ENCODE measurements around the gene TAT. TPM values are rescaled to one million over a fixed set of nuclear protein-coding genes. Genes with fewer than 3 reads are reported as not detected.
"Not testable (repeated sequence)": the region's sequence is repeated elsewhere in the genome, so short reads cannot be mapped to it uniquely, and the experiment has no call there.

Gene TAT
- total and polyA plus RNA-seq, 7 experiments from 2014 or later = 0.10 to 0.53 TPM; not detected in 5

GRCh38 chr16:71614956-71615355, 38.1 kb upstream of the TAT start:
- H3K9me3 ChIP-seq (ENCODE audit: control insufficient read depth in 2 of 3, low read length in 3 of 3); H3K36me3 ChIP-seq (ENCODE audit: control insufficient read depth in 2 of 3, insufficient read depth in 3 of 3, low read length in 3 of 3); H3K4me1 ChIP-seq (ENCODE audit: control insufficient read depth in 2 of 2, insufficient read depth in 2 of 2, low read length in 2 of 2); ATAC-seq; DNase-seq; H3K27ac Mint-ChIP-seq; H3K27me3 ChIP-seq (ENCODE audit: control insufficient read depth in 2 of 2, insufficient read depth in 2 of 2, low read length in 2 of 2); H3K36me3 Mint-ChIP-seq; H3K4me3 Mint-ChIP-seq; H3K9me3 Mint-ChIP-seq; H3K27ac ChIP-seq (ENCODE audit: low read depth, low read length); POLR2A ChIA-PET; H3K4me1 Mint-ChIP-seq; H3K4me3 ChIP-seq (ENCODE audit: low read length): not testable (repeated sequence)
- intact Hi-C loops (cut with micrococcal nuclease) = loop anchor here in 1 of 2 donors (5.0 kb wide), 1 partner anchor 347 kb away; no protein-coding TSS in a partner anchor
- CTCF ChIA-PET = interaction anchor here (1.8 kb wide), 1 partner anchor 50 kb away, joined by 5 read pairs; no protein-coding TSS in a partner anchor
- peaks cover 18 to 42% (median 33%) of the 10 kb centered on the region in 5 donors for H3K27me3 Mint-ChIP-seq

- ATAC-seq = peak; percentile 96
- no peak overlapping the region for H3K27ac Mint-ChIP-seq
These were observed 34.3 kb upstream of the TAT start for GRCh38 chr16:71610936-71611871.

GRCh38 chr16:71610447-71610846, 33.6 kb upstream of the TAT start:
- no peaks in the 10 kb centered on the region for H3K9me3 Mint-ChIP-seq
- H3K36me3 Mint-ChIP-seq = no peaks in the 10 kb centered on the region
- Histone ChIP-seq H3K4me3 (ENCODE audit: low read length) (no peak overlapping the region), H3K4me1 (ENCODE audit: control insufficient read depth in 2 of 2, insufficient read depth in 2 of 2, low read length in 2 of 2) (no peaks in the 10 kb centered on the region), H3K9me3 (ENCODE audit: control insufficient read depth in 2 of 3, low read length in 3 of 3) (no peaks in the 10 kb centered on the region), H3K27me3 (ENCODE audit: control insufficient read depth in 2 of 2, insufficient read depth in 2 of 2, low read length in 2 of 2) (no peaks in the 10 kb centered on the region), H3K27ac (ENCODE audit: low read depth, low read length) (no peak overlapping the region), H3K36me3 (ENCODE audit: control insufficient read depth in 2 of 3, insufficient read depth in 3 of 3, low read length in 3 of 3) (no peaks in the 10 kb centered on the region)
- POLR2A ChIA-PET = interaction anchor here (1.8 to 2.7 kb wide), 2 partner anchors 45 to 125 kb away, joined by 3 to 27 read pairs; no protein-coding TSS in a partner anchor
- peak overlapping the region in 1 of 9 donors; percentile 68 for H3K27ac Mint-ChIP-seq
- CTCF ChIA-PET = interaction anchor here (0.5 to 4.5 kb wide), 18 partner anchors 13 to 351 kb away, joined by 3 to 45 read pairs (median 3); partner anchors contain the start of gene ZNF23
- peaks cover 11 to 29% (median 22%) of the 10 kb centered on the region in 5 donors for H3K27me3 Mint-ChIP-seq
- no peak overlapping the region for H3K4me3 Mint-ChIP-seq
- H3K4me1 Mint-ChIP-seq = peaks cover 0 to 5% (median 0%) of the 10 kb centered on the region in 7 donors
- DNase-seq (no peak), ATAC-seq (no peak)
- intact Hi-C loops (cut with micrococcal nuclease) = loop anchor here (2.0 to 5.0 kb wide), 3 partner anchors 68 to 352 kb away; no protein-coding TSS in a partner anchor

More at GRCh38 chr16:71610936-71611871, 34.3 kb upstream of the TAT start:
- Mint-ChIP-seq H3K9me3 (no peaks in the 10 kb centered on the region), H3K4me1 (peaks cover 0 to 5% (median 0%) of the 10 kb centered on the region in 7 donors), H3K27me3 (peaks cover 11 to 36% (median 22%) of the 10 kb centered on the region in 5 donors), H3K36me3 (no peaks in the 10 kb centered on the region), H3K4me3 (peak overlapping the region in 4 of 10 donors; percentile 21 to 56 (median 38))
- Histone ChIP-seq H3K27me3 (ENCODE audit: control insufficient read depth in 2 of 2, insufficient read depth in 2 of 2, low read length in 2 of 2) (no peaks in the 10 kb centered on the region), H3K36me3 (ENCODE audit: control insufficient read depth in 2 of 3, insufficient read depth in 3 of 3, low read length in 3 of 3) (no peaks in the 10 kb centered on the region), H3K9me3 (ENCODE audit: control insufficient read depth in 2 of 3, low read length in 3 of 3) (no peaks in the 10 kb centered on the region), H3K4me1 (ENCODE audit: control insufficient read depth in 2 of 2, insufficient read depth in 2 of 2, low read length in 2 of 2) (no peaks in the 10 kb centered on the region), H3K4me3 (ENCODE audit: low read length) (no peak overlapping the region), H3K27ac (ENCODE audit: low read depth, low read length) (no peak overlapping the region)
- ChIA-PET POLR2A (interaction anchor here (1.8 to 2.7 kb wide), 2 partner anchors 46 to 126 kb away, joined by 3 to 27 read pairs; no protein-coding TSS in a partner anchor), CTCF (interaction anchor here (0.5 to 4.5 kb wide), 21 partner anchors 14 to 350 kb away, joined by 3 to 45 read pairs (median 3); partner anchors contain the start of gene ZNF23)
- intact Hi-C loops (cut with micrococcal nuclease) = loop anchor here (1.0 to 5.0 kb wide), 8 partner anchors 46 to 351 kb away; partner anchors contain the start of gene ZNF23 (in 1 of the 2)
- peak; percentile 43 to 82 (median 72) for DNase-seq

GRCh38 chr16:71609066-71609465, 32.2 kb upstream of the TAT start:
- Histone ChIP-seq H3K9me3 (ENCODE audit: control insufficient read depth in 2 of 3, low read length in 3 of 3) (no peaks in the 10 kb centered on the region), H3K27me3 (ENCODE audit: control insufficient read depth in 2 of 2, insufficient read depth in 2 of 2, low read length in 2 of 2) (no peaks in the 10 kb centered on the region), H3K4me3 (ENCODE audit: low read length) (no peak overlapping the region), H3K4me1 (ENCODE audit: control insufficient read depth in 2 of 2, insufficient read depth in 2 of 2, low read length in 2 of 2) (no peaks in the 10 kb centered on the region), H3K27ac (ENCODE audit: low read depth, low read length) (no peak overlapping the region), H3K36me3 (ENCODE audit: control insufficient read depth in 2 of 3, insufficient read depth in 3 of 3, low read length in 3 of 3) (no peaks in the 10 kb centered on the region)
- intact Hi-C loops (cut with micrococcal nuclease) = no loop called here
- no peaks in the 10 kb centered on the region for H3K36me3 Mint-ChIP-seq
- POLR2A ChIA-PET = no interaction called here
- no peak for DNase-seq
- H3K9me3 Mint-ChIP-seq = no peaks in the 10 kb centered on the region
- CTCF ChIA-PET = interaction anchor here (0.7 to 4.5 kb wide), 5 partner anchors 16 to 346 kb away, joined by 3 to 45 read pairs (median 4); no protein-coding TSS in a partner anchor
- H3K27me3 Mint-ChIP-seq = peaks cover 11 to 23% (median 17%) of the 10 kb centered on the region in 5 donors
- H3K4me1 Mint-ChIP-seq = peaks cover 0 to 5% (median 0%) of the 10 kb centered on the region in 7 donors
- H3K27ac Mint-ChIP-seq = no peak overlapping the region
- no peak overlapping the region for H3K4me3 Mint-ChIP-seq
- no peak for ATAC-seq

GRCh38 chr16:71600822-71601221, 23.9 kb upstream of the TAT start:
- CTCF ChIA-PET = no interaction called here
- Mint-ChIP-seq H3K27me3 (peaks cover 14 to 28% (median 19%) of the 10 kb centered on the region in 5 donors), H3K27ac (no peak overlapping the region), H3K4me1 (no peaks in the 10 kb centered on the region), H3K9me3 (peaks cover 0 to 5% (median 0%) of the 10 kb centered on the region in 11 donors), H3K36me3 (no peaks in the 10 kb centered on the region), H3K4me3 (no peak overlapping the region)
- H3K9me3 ChIP-seq (ENCODE audit: control insufficient read depth in 2 of 3, low read length in 3 of 3) = no peaks in the 10 kb centered on the region
- DNase-seq (no peak), ATAC-seq (no peak)
- no peaks in the 10 kb centered on the region for H3K36me3 ChIP-seq (ENCODE audit: control insufficient read depth in 2 of 3, insufficient read depth in 3 of 3, low read length in 3 of 3)
- no peak overlapping the region for H3K27ac ChIP-seq (ENCODE audit: low read depth, low read length)
- no peak overlapping the region for H3K4me3 ChIP-seq (ENCODE audit: low read length)
- intact Hi-C loops (cut with micrococcal nuclease) = no loop called here
- H3K4me1 ChIP-seq (ENCODE audit: control insufficient read depth in 2 of 2, insufficient read depth in 2 of 2, low read length in 2 of 2) = no peaks in the 10 kb centered on the region
- POLR2A ChIA-PET = no interaction called here
- no peaks in the 10 kb centered on the region for H3K27me3 ChIP-seq (ENCODE audit: control insufficient read depth in 2 of 2, insufficient read depth in 2 of 2, low read length in 2 of 2)

GRCh38 chr16:71598426-71598825, 21.5 kb upstream of the TAT start:
- H3K36me3 ChIP-seq (ENCODE audit: control insufficient read depth in 2 of 3, insufficient read depth in 3 of 3, low read length in 3 of 3); H3K9me3 Mint-ChIP-seq; H3K4me3 ChIP-seq (ENCODE audit: low read length); POLR2A ChIA-PET; H3K27ac ChIP-seq (ENCODE audit: low read depth, low read length); H3K27ac Mint-ChIP-seq; H3K27me3 ChIP-seq (ENCODE audit: control insufficient read depth in 2 of 2, insufficient read depth in 2 of 2, low read length in 2 of 2); ATAC-seq; H3K4me1 Mint-ChIP-seq; H3K9me3 ChIP-seq (ENCODE audit: control insufficient read depth in 2 of 3, low read length in 3 of 3); CTCF ChIA-PET; H3K4me3 Mint-ChIP-seq; DNase-seq; intact Hi-C loops (cut with micrococcal nuclease); H3K4me1 ChIP-seq (ENCODE audit: control insufficient read depth in 2 of 2, insufficient read depth in 2 of 2, low read length in 2 of 2); H3K36me3 Mint-ChIP-seq: not testable (repeated sequence)
- H3K27me3 Mint-ChIP-seq = peaks cover 24 to 41% (median 32%) of the 10 kb centered on the region in 5 donors
